Caco-2 (cell line): Measurements from ENCODE around the gene PSMC3. TPM values are rescaled to one million over a fixed set of nuclear protein-coding genes. Genes with fewer than 3 reads are reported as not detected.
A peak's percentile ranks its signal among the peaks of the same experiment; 100 is the strongest.

ENCODE experiments used
- BruUV-seq: library from RNA; stranded (reverse); fragments of 400-500 nt; replicated peaks from 2 replicates; lab custom pipeline; 2021; lab: Mats Ljungman, UMichigan
- CTCF ChIA-PET: fragments of 300-600 bp; sonication (Branson Sonifier 250); formaldehyde crosslinking; loops from one replicate; lab custom pipeline; 2022; ENCODE audit warnings: antibody characterized with exemption; lab: Charles Lee
- POLR2A ChIA-PET: fragments of 300-600 bp; sonication (Branson Sonifier 250); formaldehyde crosslinking; loops from one replicate; lab custom pipeline; 2022; ENCODE audit warnings: antibody characterized with exemption; lab: Charles Lee
- DNase-seq, 2 experiments: peaks; one replicate each; pipeline versions ENCODE4 v3.0.0 to v3.0.0-alpha.2; 2020 to 2022
- H3K27me3 ChIP-seq: replicated peaks from 2 replicates; pipeline ENCODE4 v1.6.0; 2011; ENCODE audit warnings: low read length; ENCODE audit not compliant: control insufficient read depth, insufficient read depth
- H3K36me3 ChIP-seq: 2 replicates; pipeline ENCODE4 v1.5.1; 2011; ENCODE audit warnings: low read length; ENCODE audit not compliant: control insufficient read depth, insufficient read depth
- H3K4me1 ChIP-seq: fragments of 250-450 bp; sonication (Bioruptor Pico); 2 replicates; pipeline ENCODE4 v1.5.1; 2020; ENCODE audit warnings: mild to moderate bottlenecking
- H3K4me3 ChIP-seq: 2 replicates; pipeline ENCODE4 v1.5.1; 2011; ENCODE audit warnings: low read depth, mild to moderate bottlenecking, control low read depth, low read length
- H3K9me3 ChIP-seq: fragments of 250-450 bp; sonication (Bioruptor Pico); 2 replicates; pipeline ENCODE4 v1.5.1; 2020; ENCODE audit warnings: mild to moderate bottlenecking, moderate library complexity
- H3K27ac Mint-ChIP-seq: one replicate; pipeline ENCODE4 v1.8.0; 2022; ENCODE audit warnings: mixed read lengths; ENCODE audit not compliant: unreplicated experiment
- H3K27me3 Mint-ChIP-seq: one replicate; pipeline ENCODE4 v1.8.0; 2022; ENCODE audit warnings: mixed read lengths; ENCODE audit not compliant: insufficient read depth, unreplicated experiment
- H3K36me3 Mint-ChIP-seq: one replicate; pipeline ENCODE4 v1.8.0; 2022; ENCODE audit warnings: mild to moderate bottlenecking, mixed read lengths; ENCODE audit not compliant: insufficient read depth, unreplicated experiment
- H3K4me1 Mint-ChIP-seq: one replicate; pipeline ENCODE4 v1.8.0; 2022; ENCODE audit warnings: low read depth, mixed read lengths; ENCODE audit not compliant: unreplicated experiment
- H3K4me3 Mint-ChIP-seq: one replicate; pipeline ENCODE4 v1.8.0; 2022; ENCODE audit warnings: mild to moderate bottlenecking, moderate library complexity, mixed read lengths; ENCODE audit not compliant: unreplicated experiment
- H3K9me3 Mint-ChIP-seq: one replicate; pipeline ENCODE4 v1.8.0; 2022; ENCODE audit warnings: mixed read lengths; ENCODE audit not compliant: unreplicated experiment
- intact Hi-C: fragments of 100-400 bp; cut with micrococcal nuclease; formaldehyde crosslinking; loops from one replicate; pipeline ENCODE4 v1.10.0; 2022; ENCODE audit not compliant: unreplicated experiment
- total RNA-seq: library from RNA; stranded (reverse); gene quantifications from 2 replicates; pipeline ENCODE4 v1.2.3, GENCODE V29; 2022
- TF ChIP-seq, protein P1 (sequence below), 2 experiments: fragments of 200-600 bp in 1 of 2; IDR thresholded peaks; 1 replicate in 1 of 2; 2 replicates in 1 of 2; pipeline versions ENCODE4 v1.5.1 to v1.8.0; 2011 to 2022; ENCODE audit warnings: antibody characterized with exemption in 1 of 2, control low read depth in 1 of 2, inconsistent platforms in 1 of 2, low read depth in 1 of 2, low read length in 1 of 2, mild to moderate bottlenecking in 1 of 2, moderate library complexity in 1 of 2; ENCODE audit not compliant: insufficient read depth in 1 of 2, severe bottlenecking in 1 of 2, unreplicated experiment in 1 of 2

The PSMC3 gene
- total RNA-seq, 1 experiment from 2014 or later, result 196 TPM

DNA sequence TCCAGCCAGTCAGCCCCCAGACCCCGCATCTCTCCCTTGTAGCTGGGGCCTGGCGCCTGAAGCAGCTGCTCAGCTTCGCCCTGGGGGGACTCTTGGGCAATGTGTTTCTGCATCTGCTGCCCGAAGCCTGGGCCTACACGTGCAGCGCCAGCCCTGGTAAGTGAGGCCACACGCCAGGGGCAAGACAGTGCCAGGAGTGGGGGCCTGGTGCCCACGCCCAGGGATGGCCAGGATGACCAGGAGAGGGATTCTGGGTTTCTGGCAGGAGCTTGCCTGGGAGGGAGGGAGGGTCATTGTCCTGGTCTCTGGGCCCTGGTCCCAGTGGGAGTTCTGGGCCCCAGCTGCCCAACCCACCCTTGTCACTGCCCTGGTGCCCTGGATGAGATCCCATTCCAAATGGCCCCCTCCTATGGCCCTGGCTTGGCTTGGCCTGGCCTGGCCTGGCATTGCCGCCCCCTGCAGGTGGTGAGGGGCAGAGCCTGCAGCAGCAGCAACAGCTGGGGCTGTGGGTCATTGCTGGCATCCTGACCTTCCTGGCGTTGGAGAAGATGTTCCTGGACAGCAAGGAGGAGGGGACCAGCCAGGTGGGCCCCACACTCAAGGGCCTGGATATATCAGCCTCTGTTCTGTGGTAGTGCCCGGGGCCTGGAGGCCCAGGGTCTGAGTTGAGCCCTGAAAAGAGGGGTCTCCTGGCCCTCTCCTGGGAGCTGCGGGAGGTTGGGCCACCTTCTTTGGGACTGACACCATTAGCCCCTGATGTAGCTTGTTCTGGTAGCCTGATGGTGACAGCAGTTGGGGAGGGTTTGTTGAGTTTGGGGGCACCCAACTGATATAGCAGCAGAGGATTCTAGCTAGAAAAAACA, 14.1 kb downstream of the PSMC3 start:
- POLR2A ChIA-PET, result interaction anchor here (0.6 kb wide), 1 partner anchor 167 kb away, joined by 7 read pairs; the partner anchor contains the start of genes KBTBD4 and NDUFS3
- DNase-seq, result peak; percentile 61 to 72
- Histone ChIP-seq H3K27me3 (no peaks in the 10 kb centered on the region), H3K4me3 (no peak overlapping the region), H3K9me3 (no peaks in the 10 kb centered on the region), H3K36me3 (no peaks in the 10 kb centered on the region; the same call in 1 of the 2 replicates), H3K4me1 (peaks cover 17% of the 10 kb centered on the region)
- Mint-ChIP-seq H3K4me3 (no peak overlapping the region), H3K27me3 (no peaks in the 10 kb centered on the region), H3K9me3 (no peaks in the 10 kb centered on the region), H3K36me3 (peaks cover 37% of the 10 kb centered on the region), H3K4me1 (peaks cover 16% of the 10 kb centered on the region), H3K27ac (no peak overlapping the region)
- no TSS peak for BruUV-seq
- CTCF ChIA-PET, result interaction anchor here (0.5 to 1.0 kb wide), 4 partner anchors 9 to 178 kb away, joined by 3 to 4 read pairs (median 3); partner anchors contain the start of gene PSMC3
- TF ChIP-seq, protein P1, sequence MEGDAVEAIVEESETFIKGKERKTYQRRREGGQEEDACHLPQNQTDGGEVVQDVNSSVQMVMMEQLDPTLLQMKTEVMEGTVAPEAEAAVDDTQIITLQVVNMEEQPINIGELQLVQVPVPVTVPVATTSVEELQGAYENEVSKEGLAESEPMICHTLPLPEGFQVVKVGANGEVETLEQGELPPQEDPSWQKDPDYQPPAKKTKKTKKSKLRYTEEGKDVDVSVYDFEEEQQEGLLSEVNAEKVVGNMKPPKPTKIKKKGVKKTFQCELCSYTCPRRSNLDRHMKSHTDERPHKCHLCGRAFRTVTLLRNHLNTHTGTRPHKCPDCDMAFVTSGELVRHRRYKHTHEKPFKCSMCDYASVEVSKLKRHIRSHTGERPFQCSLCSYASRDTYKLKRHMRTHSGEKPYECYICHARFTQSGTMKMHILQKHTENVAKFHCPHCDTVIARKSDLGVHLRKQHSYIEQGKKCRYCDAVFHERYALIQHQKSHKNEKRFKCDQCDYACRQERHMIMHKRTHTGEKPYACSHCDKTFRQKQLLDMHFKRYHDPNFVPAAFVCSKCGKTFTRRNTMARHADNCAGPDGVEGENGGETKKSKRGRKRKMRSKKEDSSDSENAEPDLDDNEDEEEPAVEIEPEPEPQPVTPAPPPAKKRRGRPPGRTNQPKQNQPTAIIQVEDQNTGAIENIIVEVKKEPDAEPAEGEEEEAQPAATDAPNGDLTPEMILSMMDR (IDR thresholded peaks at IDR 0.05; ENCODE audit: insufficient read depth in 1 of 2, low read depth in 1 of 2, low read length in 1 of 2, severe bottlenecking in 1 of 2, unreplicated experiment in 1 of 2), result peak; percentile 56 to 78
- intact Hi-C loops, result no loop called here

DNA sequence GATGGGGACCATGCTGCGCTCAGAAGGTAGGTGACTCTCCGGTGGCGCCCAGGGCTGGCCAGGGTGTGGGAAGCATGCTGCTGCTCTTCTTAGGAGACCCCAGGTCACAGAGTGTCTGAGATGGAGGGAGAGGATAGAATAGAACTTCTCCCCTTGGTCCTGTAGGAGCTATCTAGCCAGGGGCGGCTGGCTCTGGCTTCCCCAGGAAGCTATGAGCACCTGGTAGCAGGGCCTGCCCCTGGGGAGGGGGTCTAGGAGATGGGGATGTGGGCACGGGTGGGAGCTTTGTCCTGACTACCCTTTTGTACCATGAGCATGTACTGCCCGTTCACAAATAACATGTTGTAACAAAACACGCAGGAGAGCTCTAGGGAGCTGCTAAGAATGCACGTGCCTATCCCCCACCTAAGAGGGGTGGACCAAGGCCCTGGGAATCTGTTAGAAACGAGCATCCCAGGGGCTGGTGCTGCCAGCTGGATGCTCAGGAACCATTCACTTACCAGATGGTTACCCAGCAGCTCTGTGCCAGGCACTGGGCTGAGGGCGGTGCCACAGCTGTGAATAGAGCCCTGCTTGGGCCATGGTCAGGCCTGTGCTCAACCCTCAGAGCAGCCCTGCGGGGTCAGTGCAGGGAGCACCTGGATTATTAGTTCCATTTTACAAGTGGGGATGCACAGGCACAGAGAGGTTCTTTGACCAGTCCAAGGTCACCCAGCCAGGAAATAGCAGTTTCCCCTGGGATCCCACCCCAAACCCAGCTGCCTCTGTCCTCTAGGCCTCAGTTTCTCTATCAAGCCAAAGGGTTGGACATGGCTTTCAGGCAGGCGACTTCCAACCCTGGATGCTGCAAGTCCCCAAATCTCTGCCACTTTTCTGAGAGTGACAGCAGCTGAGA, 15.6 kb downstream of the PSMC3 start:
- H3K9me3 Mint-ChIP-seq, result no peaks in the 10 kb centered on the region
- H3K4me1 Mint-ChIP-seq, result peaks cover 14% of the 10 kb centered on the region
- ChIA-PET CTCF (no interaction called here), POLR2A (no interaction called here)
- Histone ChIP-seq H3K4me1 (peaks cover 9% of the 10 kb centered on the region; the same call in 1 of the 2 replicates), H3K4me3 (no peak overlapping the region), H3K27me3 (no peaks in the 10 kb centered on the region), H3K36me3 (no peaks in the 10 kb centered on the region), H3K9me3 (no peaks in the 10 kb centered on the region)
- no peak overlapping the region for H3K27ac Mint-ChIP-seq
- H3K36me3 Mint-ChIP-seq, result peaks cover 28% of the 10 kb centered on the region
- TF ChIP-seq, protein P1 (IDR thresholded peaks at IDR 0.05; ENCODE audit: insufficient read depth in 1 of 2, low read depth in 1 of 2, low read length in 1 of 2, severe bottlenecking in 1 of 2, unreplicated experiment in 1 of 2), result no peak
- H3K4me3 Mint-ChIP-seq, result no peak overlapping the region
- no peaks in the 10 kb centered on the region for H3K27me3 Mint-ChIP-seq
- intact Hi-C loops, result no loop called here
- DNase-seq, result no peak
- BruUV-seq, result no TSS peak
